ENCODE results near the gene E2F3.

The E2F3 gene

GRCh38 chr6:20542927-20543602 lies 141.4 kb downstream of the E2F3 start:
- intact Hi-C loops (cut with DNase I), result no loop called here

More at GRCh38 chr6:20542927-20543602, 141.4 kb downstream of the E2F3 start:
- no peak for DNase-seq
